WERI-Rb-1 (cell line): ENCODE measurements around the gene CAPN9.

Source experiments
- DNase-seq: peaks from one replicate; pipeline ENCODE4 v3.0.0-alpha.2; 2020
- H3K27ac ChIP-seq: fragments of 250-450 bp; sonication (Bioruptor Pico); 2 replicates; pipeline ENCODE4 v1.5.1; 2020; ENCODE audit warnings: mild to moderate bottlenecking, moderate library complexity
- H3K27me3 ChIP-seq: fragments of 250-450 bp; sonication (Bioruptor Pico); 2 replicates; pipeline ENCODE4 v1.5.1; 2021; ENCODE audit warnings: mild to moderate bottlenecking, low read depth, moderate library complexity; ENCODE audit not compliant: insufficient read depth, severe bottlenecking
- H3K36me3 ChIP-seq: fragments of 250-450 bp; sonication (Bioruptor Pico); 2 replicates; pipeline ENCODE4 v1.5.1; 2020; ENCODE audit warnings: mild to moderate bottlenecking, moderate library complexity
- H3K4me3 ChIP-seq: 2 replicates; pipeline ENCODE4 v1.5.1; 2011; ENCODE audit warnings: low read depth, mild to moderate bottlenecking, control low read depth, low read length
- H3K9me3 ChIP-seq: fragments of 250-450 bp; sonication (Bioruptor Pico); 2 replicates; pipeline ENCODE4 v1.5.1; 2021; ENCODE audit warnings: mild to moderate bottlenecking, moderate library complexity; ENCODE audit not compliant: severe bottlenecking
- CTCF ChIP-seq: IDR thresholded peaks from 2 replicates; pipeline ENCODE4 v1.5.1; 2011; ENCODE audit warnings: low read depth, mild to moderate bottlenecking, control low read depth, inconsistent platforms, low read length

The CAPN9 gene

GRCh38 chr1:230778916-230779590 lies 31.9 kb downstream of the CAPN9 start:
- Histone ChIP-seq H3K9me3 (no peaks in the 10 kb centered on the region), H3K4me3 (no peak overlapping the region), H3K27ac (no peak overlapping the region), H3K27me3 (no peaks in the 10 kb centered on the region), H3K36me3 (no peaks in the 10 kb centered on the region)
- TF ChIP-seq CTCF, result no peak
- DNase-seq, result no peak

- H3K9me3 ChIP-seq, result no peaks in the 10 kb centered on the region
- H3K27ac ChIP-seq, result no peak overlapping the region
- TF ChIP-seq CTCF, result no peak
- no peaks in the 10 kb centered on the region for H3K36me3 ChIP-seq
- no peaks in the 10 kb centered on the region for H3K27me3 ChIP-seq
- no peak overlapping the region for H3K4me3 ChIP-seq
- no peak for DNase-seq
Measured at GRCh38 chr1:230781131-230781530, 33.9 kb downstream of the CAPN9 start.

GRCh38 chr1:230781594-230781993 lies 34.4 kb downstream of the CAPN9 start:
- no peak overlapping the region for H3K27ac ChIP-seq

GRCh38 chr1:230784163-230784562 lies 37.0 kb downstream of the CAPN9 start:
- Histone ChIP-seq H3K9me3 (no peaks in the 10 kb centered on the region), H3K4me3 (no peak overlapping the region), H3K36me3 (no peaks in the 10 kb centered on the region), H3K27ac (no peak overlapping the region), H3K27me3 (no peaks in the 10 kb centered on the region)
- DNase-seq, result no peak
- no peak for TF ChIP-seq CTCF

More at GRCh38 chr1:230781594-230781993, 34.4 kb downstream of the CAPN9 start:
- Histone ChIP-seq H3K27me3 (no peaks in the 10 kb centered on the region), H3K9me3 (no peaks in the 10 kb centered on the region), H3K4me3 (no peak overlapping the region), H3K36me3 (no peaks in the 10 kb centered on the region)
- DNase-seq, result no peak
- TF ChIP-seq CTCF, result no peak

GRCh38 chr1:230785636-230786384 lies 38.6 kb downstream of the CAPN9 start:
- H3K9me3 ChIP-seq, result no peaks in the 10 kb centered on the region
- no peak overlapping the region for H3K4me3 ChIP-seq
- no peaks in the 10 kb centered on the region for H3K27me3 ChIP-seq
- no peak for TF ChIP-seq CTCF
- H3K27ac ChIP-seq, result no peak overlapping the region
- no peaks in the 10 kb centered on the region for H3K36me3 ChIP-seq
- DNase-seq, result no peak

- DNase-seq, result no peak
- no peak overlapping the region for H3K27ac ChIP-seq
- no peaks in the 10 kb centered on the region for H3K27me3 ChIP-seq
- H3K4me3 ChIP-seq, result no peak overlapping the region
- H3K36me3 ChIP-seq, result no peaks in the 10 kb centered on the region
- no peak for TF ChIP-seq CTCF
- H3K9me3 ChIP-seq, result no peaks in the 10 kb centered on the region
Measured at GRCh38 chr1:230786385-230786753, 39.2 kb downstream of the CAPN9 start.
